Natural killer cell (primary cell): ENCODE measurements around the gene FAM13A. TPM values are rescaled to one million over a fixed set of nuclear protein-coding genes. Genes with fewer than 3 reads are reported as not detected.
A peak's percentile ranks its signal among the peaks of the same experiment; 100 is the strongest.

Experiments used
- ATAC-seq, 3 donors: fragments of 150-1000 bp in 2 of 3; fragments of 200-7000 bp in 1 of 3; cut with Tn5 transposase; 1 replicate in 1 of 3; 2 replicates in 2 of 3; pipeline ENCODE4 v1.10.0; 2021; ENCODE audit warnings: mild to moderate bottlenecking in 2 of 3, moderate library complexity in 2 of 3
- DNase-seq, 2 donors: peaks; one replicate each; pipeline versions ENCODE4 v3.0.0 to v3.0.0-alpha.2; 2013 to 2021; ENCODE audit warnings: mixed read lengths in 1 of 2
- H3K27ac ChIP-seq: one replicate; pipeline ENCODE4 v1.5.1; 2013; ENCODE audit warnings: mild to moderate bottlenecking, low read length
- H3K27me3 ChIP-seq: one replicate; pipeline ENCODE4 v1.6.1; 2013; ENCODE audit warnings: low read length; ENCODE audit not compliant: control insufficient read depth, insufficient read depth
- H3K36me3 ChIP-seq: one replicate; pipeline ENCODE4 v1.6.1; 2013; ENCODE audit warnings: low read length; ENCODE audit not compliant: control insufficient read depth, insufficient read depth
- H3K4me1 ChIP-seq: one replicate; pipeline ENCODE4 v1.6.1; 2013; ENCODE audit warnings: low read length; ENCODE audit not compliant: control insufficient read depth, insufficient read depth
- H3K4me3 ChIP-seq: one replicate; pipeline ENCODE4 v1.5.1; 2013; ENCODE audit warnings: low read length
- H3K9me3 ChIP-seq: one replicate; pipeline ENCODE4 v1.6.1; 2013; ENCODE audit warnings: low read length; ENCODE audit not compliant: control insufficient read depth, insufficient read depth
- H3K27ac Mint-ChIP-seq, 2 donors: one replicate each; pipeline ENCODE4 v1.8.0; 2022; ENCODE audit warnings: mild to moderate bottlenecking in 2 of 2, mixed read lengths in 2 of 2, moderate library complexity in 1 of 2
- H3K27me3 Mint-ChIP-seq, 2 donors: one replicate each; pipeline ENCODE4 v1.8.0; 2022; ENCODE audit warnings: low read depth in 2 of 2, mixed read lengths in 2 of 2
- H3K36me3 Mint-ChIP-seq: one replicate; pipeline ENCODE4 v1.8.0; 2022; ENCODE audit warnings: mixed read lengths
- H3K4me1 Mint-ChIP-seq, 2 donors: one replicate each; pipeline ENCODE4 v1.8.0; 2022; ENCODE audit warnings: mixed read lengths in 2 of 2
- H3K4me3 Mint-ChIP-seq: one replicate; pipeline ENCODE4 v1.8.0; 2022; ENCODE audit warnings: mild to moderate bottlenecking, moderate library complexity, mixed read lengths
- H3K9me3 Mint-ChIP-seq, 2 donors: one replicate each; pipeline ENCODE4 v1.8.0; 2022; ENCODE audit warnings: mixed read lengths in 2 of 2
- WGBS: methylation state at CpG from one replicate; pipeline ENCODE4 v1.1.7; 2013; ENCODE audit warnings: missing lambda C conversion rate; ENCODE audit not compliant: insufficient coverage; 5-methylcytosine and 5-hydroxymethylcytosine counted together
- intact Hi-C: fragments of 100-400 bp; cut with micrococcal nuclease; formaldehyde crosslinking; loops from one replicate; pipeline ENCODE4 v1.14.2; 2022
- total RNA-seq, 4 donors: library from RNA; stranded (reverse); fragments of 120-200 nt in 1 of 4; gene quantifications; one replicate each; pipeline versions ENCODE4 v1.2.3 to v1.2.4, GENCODE V29; 2013 to 2022
- TF ChIP-seq, protein P1 (sequence below): fragments of 200-600 bp; IDR thresholded peaks from one replicate; pipeline ENCODE4 v1.8.0; 2022; ENCODE audit warnings: antibody characterized with exemption

The FAM13A gene
- total RNA-seq, 3 donors from 2014 or later (not counting 1 experiment from before 2014, with no cell fraction given): 8.8 to 10.0 (median 8.9) TPM

GRCh38 chr4:88743696-88744095 is 313.3 kb downstream of the FAM13A start:
- Mint-ChIP-seq H3K4me1 (no peaks in the 10 kb centered on the region), H3K27ac (no peak overlapping the region), H3K9me3 (no peaks in the 10 kb centered on the region), H3K4me3 (no peak overlapping the region), H3K27me3 (no peaks in the 10 kb centered on the region), H3K36me3 (peaks cover 12% of the 10 kb centered on the region)
- DNase-seq: no peak
- H3K36me3 ChIP-seq: peaks cover 12% of the 10 kb centered on the region
- H3K4me3 ChIP-seq: no peak overlapping the region
- no peaks in the 10 kb centered on the region for H3K4me1 ChIP-seq
- TF ChIP-seq, protein P1, sequence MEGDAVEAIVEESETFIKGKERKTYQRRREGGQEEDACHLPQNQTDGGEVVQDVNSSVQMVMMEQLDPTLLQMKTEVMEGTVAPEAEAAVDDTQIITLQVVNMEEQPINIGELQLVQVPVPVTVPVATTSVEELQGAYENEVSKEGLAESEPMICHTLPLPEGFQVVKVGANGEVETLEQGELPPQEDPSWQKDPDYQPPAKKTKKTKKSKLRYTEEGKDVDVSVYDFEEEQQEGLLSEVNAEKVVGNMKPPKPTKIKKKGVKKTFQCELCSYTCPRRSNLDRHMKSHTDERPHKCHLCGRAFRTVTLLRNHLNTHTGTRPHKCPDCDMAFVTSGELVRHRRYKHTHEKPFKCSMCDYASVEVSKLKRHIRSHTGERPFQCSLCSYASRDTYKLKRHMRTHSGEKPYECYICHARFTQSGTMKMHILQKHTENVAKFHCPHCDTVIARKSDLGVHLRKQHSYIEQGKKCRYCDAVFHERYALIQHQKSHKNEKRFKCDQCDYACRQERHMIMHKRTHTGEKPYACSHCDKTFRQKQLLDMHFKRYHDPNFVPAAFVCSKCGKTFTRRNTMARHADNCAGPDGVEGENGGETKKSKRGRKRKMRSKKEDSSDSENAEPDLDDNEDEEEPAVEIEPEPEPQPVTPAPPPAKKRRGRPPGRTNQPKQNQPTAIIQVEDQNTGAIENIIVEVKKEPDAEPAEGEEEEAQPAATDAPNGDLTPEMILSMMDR: no peak
- H3K27ac ChIP-seq: no peak overlapping the region
- 100% methylated on average over 3 of the region's 3 CpGs for WGBS
- no peak for ATAC-seq
- H3K27me3 ChIP-seq: no peaks in the 10 kb centered on the region
- intact Hi-C loops: no loop called here
- no peaks in the 10 kb centered on the region for H3K9me3 ChIP-seq

DNA sequence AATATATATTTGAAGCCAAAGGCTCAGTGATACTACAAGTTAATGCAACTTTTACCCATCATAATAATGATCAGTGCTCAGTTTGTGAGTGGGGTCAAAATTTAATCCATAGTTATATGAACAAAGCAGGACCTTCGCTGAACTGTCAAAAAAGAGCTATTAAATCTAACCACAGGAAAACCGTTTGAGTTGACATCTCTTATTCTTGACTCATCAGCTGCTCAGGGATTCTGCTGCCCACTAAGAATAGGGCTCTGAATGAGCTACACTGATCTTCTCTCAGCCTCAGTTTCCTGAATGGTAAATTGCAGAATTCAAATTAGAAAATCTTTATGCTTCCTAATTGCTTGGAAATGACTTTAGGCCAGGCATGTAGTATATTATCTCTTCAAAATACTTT is 314.4 kb downstream of the FAM13A start:
- no peak for ATAC-seq
- no peak overlapping the region for H3K4me3 ChIP-seq
- H3K9me3 Mint-ChIP-seq: no peaks in the 10 kb centered on the region
- H3K36me3 ChIP-seq: peaks cover 11% of the 10 kb centered on the region
- no peak overlapping the region for H3K27ac ChIP-seq
- H3K4me1 ChIP-seq: peaks cover 11% of the 10 kb centered on the region
- no peaks in the 10 kb centered on the region for H3K9me3 ChIP-seq
- no peak overlapping the region for H3K4me3 Mint-ChIP-seq
- H3K27ac Mint-ChIP-seq: no peak overlapping the region
- H3K36me3 Mint-ChIP-seq: peaks cover 6% of the 10 kb centered on the region
- H3K27me3 Mint-ChIP-seq: no peaks in the 10 kb centered on the region
- H3K4me1 Mint-ChIP-seq: peaks cover 7 to 9% of the 10 kb centered on the region in 2 donors
- 51% methylated on average over 2 of the region's 2 CpGs for WGBS
- DNase-seq: no peak
- intact Hi-C loops: no loop called here
- TF ChIP-seq, protein P1: no peak
- H3K27me3 ChIP-seq: no peaks in the 10 kb centered on the region

- no peak overlapping the region for H3K27ac ChIP-seq
- DNase-seq (peak in 1 of 2 donors; percentile 6), ATAC-seq (no peak)
- Mint-ChIP-seq H3K9me3 (no peaks in the 10 kb centered on the region), H3K27me3 (no peaks in the 10 kb centered on the region), H3K27ac (peak overlapping the region in 1 of 2 donors; percentile 37), H3K4me3 (no peak overlapping the region), H3K4me1 (peaks cover 12 to 19% of the 10 kb centered on the region in 2 donors), H3K36me3 (no peaks in the 10 kb centered on the region)
- H3K4me1 ChIP-seq: peaks cover 15% of the 10 kb centered on the region
- TF ChIP-seq, protein P1: no peak
- no peaks in the 10 kb centered on the region for H3K27me3 ChIP-seq
- H3K9me3 ChIP-seq: no peaks in the 10 kb centered on the region
- H3K36me3 ChIP-seq: peaks cover 2% of the 10 kb centered on the region
- intact Hi-C loops: no loop called here
- no peak overlapping the region for H3K4me3 ChIP-seq
- 82% methylated on average over 4 of the region's 4 CpGs for WGBS
These were observed 318.8 kb downstream of the FAM13A start for GRCh38 chr4:88738180-88738579.

DNA sequence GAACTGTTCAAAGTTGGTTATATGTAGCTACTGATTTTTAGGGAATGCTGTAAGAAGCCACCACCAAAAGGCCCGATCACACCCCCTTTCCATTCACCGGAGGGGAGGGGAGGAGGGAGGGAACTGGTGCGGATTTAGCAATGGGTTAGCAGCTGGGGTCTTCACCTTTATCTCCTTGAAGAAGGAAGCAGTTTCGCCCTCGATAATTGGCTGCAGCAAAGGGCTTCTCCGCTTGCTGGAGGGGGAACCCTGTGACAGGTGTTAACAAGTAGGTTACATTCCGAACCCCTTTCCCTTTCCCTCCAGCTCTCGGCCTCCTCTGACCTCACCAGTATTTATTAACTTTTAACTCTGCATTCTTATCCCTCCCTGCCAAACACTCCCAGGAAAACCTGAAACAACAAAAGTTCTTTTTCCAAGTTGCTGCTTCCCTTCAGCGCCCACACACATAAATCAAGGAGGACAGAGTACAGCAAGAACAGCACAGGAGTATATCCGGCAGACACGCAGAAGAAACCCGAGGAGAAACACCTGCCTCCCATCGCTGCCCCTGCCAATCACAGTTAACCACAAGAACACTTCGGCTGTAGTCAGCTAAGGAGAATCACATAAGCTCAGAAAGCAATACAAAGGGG is 319.6 kb downstream of the FAM13A start:
- H3K4me1 ChIP-seq: peaks cover 15% of the 10 kb centered on the region
- peak in 2 of 3 donors; percentile 64 to 83 for ATAC-seq
- no peaks in the 10 kb centered on the region for H3K27me3 ChIP-seq
- TF ChIP-seq, protein P1: no peak
- H3K4me3 Mint-ChIP-seq: peak overlapping the region; percentile 32
- 21% methylated on average over 12 of the region's 14 CpGs for WGBS
- H3K27ac ChIP-seq: no peak overlapping the region
- peaks cover 2% of the 10 kb centered on the region for H3K36me3 ChIP-seq
- H3K4me1 Mint-ChIP-seq: peaks cover 12 to 19% of the 10 kb centered on the region in 2 donors
- no peaks in the 10 kb centered on the region for H3K9me3 ChIP-seq
- peak overlapping the region in 1 of 2 donors; percentile 37 for H3K27ac Mint-ChIP-seq
- H3K9me3 Mint-ChIP-seq: no peaks in the 10 kb centered on the region
- no peaks in the 10 kb centered on the region for H3K36me3 Mint-ChIP-seq
- DNase-seq: peak in 1 of 2 donors; percentile 59
- no peak overlapping the region for H3K4me3 ChIP-seq
- no peaks in the 10 kb centered on the region for H3K27me3 Mint-ChIP-seq
- intact Hi-C loops: no loop called here
